ENCODE results near the gene TULP4. TPM values are rescaled to one million over a fixed set of nuclear protein-coding genes. Genes with fewer than 3 reads are reported as not detected.
"Not testable (repeated sequence)": the region's sequence is repeated elsewhere in the genome, so short reads cannot be mapped to it uniquely, and the experiment has no call there.

The TULP4 gene
- total and polyA plus RNA-seq, 2 donors (not counting 1 experiment from before 2014, with no cell fraction given), result 16.8 to 88.2 TPM

DNA sequence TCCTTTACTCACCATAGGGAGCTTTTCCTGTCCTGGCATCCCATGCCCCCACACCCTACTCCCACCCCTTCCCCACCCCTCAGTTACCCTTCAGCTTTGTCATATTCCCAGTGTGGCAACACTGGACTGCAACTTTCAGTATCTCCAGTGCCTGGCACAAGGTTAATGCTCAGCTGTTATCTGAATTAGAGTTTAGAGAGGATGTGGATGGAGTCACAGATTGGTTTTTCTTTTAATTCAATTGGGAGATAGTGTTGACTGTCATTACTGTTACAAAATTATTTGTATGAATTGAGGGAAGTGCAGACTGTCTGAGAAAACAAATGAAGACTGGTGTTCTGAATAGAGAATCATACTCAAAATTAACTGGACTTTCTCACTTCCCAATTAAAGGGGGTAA is 89.9 kb downstream of the TULP4 start:
- DNase-seq (ENCODE audit: low read depth in 2 of 2), result no peak
- H2AFZ ChIP-seq (ENCODE audit: low read length), result no peak overlapping the region
- no peaks in the 10 kb centered on the region for H3K4me1 ChIP-seq (ENCODE audit: control insufficient read depth, extremely low read depth, insufficient read depth, low read length)
- H3K9ac ChIP-seq (ENCODE audit: insufficient read depth, low read length), result no peak overlapping the region
- TF ChIP-seq, protein P1, sequence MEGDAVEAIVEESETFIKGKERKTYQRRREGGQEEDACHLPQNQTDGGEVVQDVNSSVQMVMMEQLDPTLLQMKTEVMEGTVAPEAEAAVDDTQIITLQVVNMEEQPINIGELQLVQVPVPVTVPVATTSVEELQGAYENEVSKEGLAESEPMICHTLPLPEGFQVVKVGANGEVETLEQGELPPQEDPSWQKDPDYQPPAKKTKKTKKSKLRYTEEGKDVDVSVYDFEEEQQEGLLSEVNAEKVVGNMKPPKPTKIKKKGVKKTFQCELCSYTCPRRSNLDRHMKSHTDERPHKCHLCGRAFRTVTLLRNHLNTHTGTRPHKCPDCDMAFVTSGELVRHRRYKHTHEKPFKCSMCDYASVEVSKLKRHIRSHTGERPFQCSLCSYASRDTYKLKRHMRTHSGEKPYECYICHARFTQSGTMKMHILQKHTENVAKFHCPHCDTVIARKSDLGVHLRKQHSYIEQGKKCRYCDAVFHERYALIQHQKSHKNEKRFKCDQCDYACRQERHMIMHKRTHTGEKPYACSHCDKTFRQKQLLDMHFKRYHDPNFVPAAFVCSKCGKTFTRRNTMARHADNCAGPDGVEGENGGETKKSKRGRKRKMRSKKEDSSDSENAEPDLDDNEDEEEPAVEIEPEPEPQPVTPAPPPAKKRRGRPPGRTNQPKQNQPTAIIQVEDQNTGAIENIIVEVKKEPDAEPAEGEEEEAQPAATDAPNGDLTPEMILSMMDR (conservative IDR thresholded peaks at IDR 0.05 in 1 of 2, IDR thresholded peaks at IDR 0.05 in 1 of 2; ENCODE audit: low read depth in 1 of 2, low read length in 2 of 2), result no peak
- TF ChIP-seq EZH2 (IDR thresholded peaks at IDR 0.05; ENCODE audit: low read length, missing control alignments), result no peak
- H3K4me3 ChIP-seq (replicated peaks in 1 of 4; ENCODE audit: control extremely low read depth in 1 of 4, insufficient read depth in 1 of 4, low read depth in 3 of 4, low read length in 4 of 4), result no peak overlapping the region
- no peak overlapping the region for H3K27ac ChIP-seq (ENCODE audit: insufficient read depth, low read length)
- H3K27me3 ChIP-seq (ENCODE audit: control insufficient read depth, insufficient read depth, low read length), result no peaks in the 10 kb centered on the region
- H3K79me2 ChIP-seq (ENCODE audit: control insufficient read depth, insufficient read depth, low read length), result no peaks in the 10 kb centered on the region
- H3K4me2 ChIP-seq (ENCODE audit: extremely low read depth, insufficient read depth, low read length), result no peak overlapping the region
- H4K20me1 ChIP-seq (ENCODE audit: control insufficient read depth, extremely low read depth, insufficient read depth, low read length), result no peaks in the 10 kb centered on the region
- H3K9me3 ChIP-seq (ENCODE audit: control insufficient read depth, insufficient read depth, low read depth, low read length), result no peaks in the 10 kb centered on the region
- H3K36me3 ChIP-seq (ENCODE audit: control insufficient read depth, insufficient read depth, low read length), result no peaks in the 10 kb centered on the region

DNA sequence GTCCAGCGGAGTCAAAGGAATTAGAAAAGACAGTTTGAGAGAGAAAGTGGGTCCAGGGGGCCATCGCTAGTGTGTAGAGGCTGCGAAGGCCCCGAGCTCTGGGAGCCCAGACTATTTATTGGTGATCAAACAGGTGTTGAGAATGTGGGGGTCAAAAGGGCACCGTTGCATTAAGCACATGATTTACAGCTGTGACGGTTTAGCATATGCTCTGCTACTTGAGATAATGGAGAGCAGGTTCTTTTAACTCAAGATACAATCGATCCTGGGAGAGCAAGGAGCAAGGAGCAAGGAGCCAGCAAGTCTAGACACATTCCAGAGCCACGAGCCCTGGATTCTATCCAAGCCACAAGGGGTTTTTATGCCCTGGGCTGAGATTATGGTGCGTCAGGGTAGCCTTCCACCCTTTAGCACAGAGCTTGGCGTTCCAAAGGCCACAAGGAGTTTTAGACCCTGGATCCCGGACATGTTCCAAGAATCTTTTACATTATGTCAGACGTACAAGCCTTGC is 93.1 kb downstream of the TULP4 start:
- not testable (repeated sequence) for H3K79me2 ChIP-seq (ENCODE audit: control insufficient read depth, insufficient read depth, low read length); H3K9ac ChIP-seq (ENCODE audit: insufficient read depth, low read length); H3K4me2 ChIP-seq (ENCODE audit: extremely low read depth, insufficient read depth, low read length); H2AFZ ChIP-seq (ENCODE audit: low read length); H3K27ac ChIP-seq (ENCODE audit: insufficient read depth, low read length); H3K4me1 ChIP-seq (ENCODE audit: control insufficient read depth, extremely low read depth, insufficient read depth, low read length); H3K4me3 ChIP-seq (replicated peaks in 1 of 4; ENCODE audit: control extremely low read depth in 1 of 4, insufficient read depth in 1 of 4, low read depth in 3 of 4, low read length in 4 of 4); H3K27me3 ChIP-seq (ENCODE audit: control insufficient read depth, insufficient read depth, low read length); H3K9me3 ChIP-seq (ENCODE audit: control insufficient read depth, insufficient read depth, low read depth, low read length); H4K20me1 ChIP-seq (ENCODE audit: control insufficient read depth, extremely low read depth, insufficient read depth, low read length); H3K36me3 ChIP-seq (ENCODE audit: control insufficient read depth, insufficient read depth, low read length)
- peak; percentile 48 to 96 for DNase-seq (ENCODE audit: low read depth in 2 of 2)

DNA sequence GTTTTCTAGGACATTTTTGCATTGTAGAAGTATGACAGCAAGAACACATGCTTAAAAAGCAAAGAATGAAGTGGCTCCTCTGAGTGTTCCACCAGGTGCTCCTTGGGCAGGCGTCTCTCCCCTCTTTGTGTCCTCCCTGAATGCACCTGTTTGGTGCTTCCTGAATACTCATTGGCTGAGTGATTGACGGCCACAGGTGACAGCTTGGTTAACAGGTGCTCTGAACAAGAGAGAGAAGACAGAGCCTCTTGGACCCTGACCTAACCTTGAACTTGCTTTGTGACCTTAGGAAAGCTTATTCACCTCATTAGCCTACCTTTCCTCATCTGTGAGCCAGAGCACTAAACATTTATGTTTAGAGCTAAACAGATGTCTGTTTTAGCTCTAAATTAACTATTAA is 93.7 kb downstream of the TULP4 start:
- no peaks in the 10 kb centered on the region for H3K36me3 ChIP-seq (ENCODE audit: control insufficient read depth, insufficient read depth, low read length)
- no peaks in the 10 kb centered on the region for H3K9me3 ChIP-seq (ENCODE audit: control insufficient read depth, insufficient read depth, low read depth, low read length)
- no peak overlapping the region for H3K9ac ChIP-seq (ENCODE audit: insufficient read depth, low read length)
- no peak overlapping the region for H2AFZ ChIP-seq (ENCODE audit: low read length)
- no peak overlapping the region for H3K27ac ChIP-seq (ENCODE audit: insufficient read depth, low read length)
- no peak for TF ChIP-seq EZH2 (IDR thresholded peaks at IDR 0.05; ENCODE audit: low read length, missing control alignments)
- TF ChIP-seq, protein P1 (conservative IDR thresholded peaks at IDR 0.05 in 1 of 2, IDR thresholded peaks at IDR 0.05 in 1 of 2; ENCODE audit: low read depth in 1 of 2, low read length in 2 of 2), result no peak
- H3K79me2 ChIP-seq (ENCODE audit: control insufficient read depth, insufficient read depth, low read length), result no peaks in the 10 kb centered on the region
- no peaks in the 10 kb centered on the region for H3K27me3 ChIP-seq (ENCODE audit: control insufficient read depth, insufficient read depth, low read length)
- no peak overlapping the region for H3K4me3 ChIP-seq (replicated peaks in 1 of 4; ENCODE audit: control extremely low read depth in 1 of 4, insufficient read depth in 1 of 4, low read depth in 3 of 4, low read length in 4 of 4)
- H3K4me1 ChIP-seq (ENCODE audit: control insufficient read depth, extremely low read depth, insufficient read depth, low read length), result peaks cover 8% of the 10 kb centered on the region
- DNase-seq (ENCODE audit: low read depth in 2 of 2), result no peak
- no peak overlapping the region for H3K4me2 ChIP-seq (ENCODE audit: extremely low read depth, insufficient read depth, low read length)
- H4K20me1 ChIP-seq (ENCODE audit: control insufficient read depth, extremely low read depth, insufficient read depth, low read length), result no peaks in the 10 kb centered on the region

Measured in fibroblast of lung (primary cell).